ENCODE data around the gene KRT9.

Gene KRT9

GRCh38 chr17:41524261-41524660 is 47.6 kb downstream of the KRT9 start:
- peaks cover 0 to 13% of the 10 kb centered on the region in 2 experiments for H3K4me1 ChIP-seq (ENCODE audit: control insufficient read depth in 1 of 2, insufficient read depth in 1 of 2, low read depth in 1 of 2, low read length in 1 of 2)
- no peak overlapping the region for H3K27ac ChIP-seq
- H3K9me3 ChIP-seq = no peaks in the 10 kb centered on the region
- H3K27me3 ChIP-seq = peaks cover 67% of the 10 kb centered on the region
- TF ChIP-seq, protein P1, sequence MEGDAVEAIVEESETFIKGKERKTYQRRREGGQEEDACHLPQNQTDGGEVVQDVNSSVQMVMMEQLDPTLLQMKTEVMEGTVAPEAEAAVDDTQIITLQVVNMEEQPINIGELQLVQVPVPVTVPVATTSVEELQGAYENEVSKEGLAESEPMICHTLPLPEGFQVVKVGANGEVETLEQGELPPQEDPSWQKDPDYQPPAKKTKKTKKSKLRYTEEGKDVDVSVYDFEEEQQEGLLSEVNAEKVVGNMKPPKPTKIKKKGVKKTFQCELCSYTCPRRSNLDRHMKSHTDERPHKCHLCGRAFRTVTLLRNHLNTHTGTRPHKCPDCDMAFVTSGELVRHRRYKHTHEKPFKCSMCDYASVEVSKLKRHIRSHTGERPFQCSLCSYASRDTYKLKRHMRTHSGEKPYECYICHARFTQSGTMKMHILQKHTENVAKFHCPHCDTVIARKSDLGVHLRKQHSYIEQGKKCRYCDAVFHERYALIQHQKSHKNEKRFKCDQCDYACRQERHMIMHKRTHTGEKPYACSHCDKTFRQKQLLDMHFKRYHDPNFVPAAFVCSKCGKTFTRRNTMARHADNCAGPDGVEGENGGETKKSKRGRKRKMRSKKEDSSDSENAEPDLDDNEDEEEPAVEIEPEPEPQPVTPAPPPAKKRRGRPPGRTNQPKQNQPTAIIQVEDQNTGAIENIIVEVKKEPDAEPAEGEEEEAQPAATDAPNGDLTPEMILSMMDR (IDR thresholded peaks at IDR 0.05) = no peak
- H3K36me3 ChIP-seq = no peaks in the 10 kb centered on the region
- H3K4me3 ChIP-seq (ENCODE audit: low read depth in 1 of 2, low read length in 1 of 2) = no peak overlapping the region

DNA sequence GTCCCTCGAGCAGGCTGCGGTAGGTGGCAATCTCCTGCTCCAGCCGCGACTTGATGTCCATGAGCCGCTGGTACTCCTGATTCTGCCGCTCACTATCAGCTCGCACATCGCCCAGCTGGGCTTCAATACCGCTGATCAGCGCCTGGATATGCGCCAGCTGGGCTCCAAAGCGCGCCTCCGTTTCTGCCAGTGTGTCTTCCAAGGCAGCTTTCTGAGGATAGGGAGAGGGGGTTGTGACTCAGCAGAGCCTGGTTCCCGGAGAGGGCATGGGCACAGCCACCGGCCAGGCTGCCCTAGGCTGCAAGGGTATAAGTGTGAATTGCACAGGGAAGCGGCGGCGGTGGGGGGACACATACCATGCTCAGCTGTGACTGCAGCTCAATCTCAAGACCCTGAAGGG is 48.1 kb downstream of the KRT9 start:
- peaks cover 0 to 13% of the 10 kb centered on the region in 2 experiments for H3K4me1 ChIP-seq (ENCODE audit: control insufficient read depth in 1 of 2, insufficient read depth in 1 of 2, low read depth in 1 of 2, low read length in 1 of 2)
- peaks cover 62% of the 10 kb centered on the region for H3K27me3 ChIP-seq
- TF ChIP-seq, protein P1 (IDR thresholded peaks at IDR 0.05) = no peak

GRCh38 chr17:41523225-41523593 is 48.6 kb downstream of the KRT9 start:
- H3K27ac ChIP-seq = no peak overlapping the region
- TF ChIP-seq, protein P1 (IDR thresholded peaks at IDR 0.05) = no peak
- no peaks in the 10 kb centered on the region for H3K36me3 ChIP-seq
- peaks cover 56% of the 10 kb centered on the region for H3K27me3 ChIP-seq
- H3K9me3 ChIP-seq = no peaks in the 10 kb centered on the region
- H3K4me1 ChIP-seq (ENCODE audit: control insufficient read depth in 1 of 2, insufficient read depth in 1 of 2, low read depth in 1 of 2, low read length in 1 of 2) = peaks cover 0 to 13% of the 10 kb centered on the region in 2 experiments
- H3K4me3 ChIP-seq (ENCODE audit: low read depth in 1 of 2, low read length in 1 of 2) = no peak overlapping the region

More for the DNA sequence above, 48.1 kb downstream of the KRT9 start:
- Histone ChIP-seq H3K36me3 (no peaks in the 10 kb centered on the region), H3K4me3 (ENCODE audit: low read depth in 1 of 2, low read length in 1 of 2) (no peak overlapping the region), H3K9me3 (no peaks in the 10 kb centered on the region), H3K27ac (no peak overlapping the region)

- Histone ChIP-seq H3K9me3 (no peaks in the 10 kb centered on the region), H3K27ac (no peak overlapping the region), H3K4me3 (ENCODE audit: low read depth in 1 of 2, low read length in 1 of 2) (no peak overlapping the region), H3K36me3 (no peaks in the 10 kb centered on the region), H3K4me1 (ENCODE audit: control insufficient read depth in 1 of 2, insufficient read depth in 1 of 2, low read depth in 1 of 2, low read length in 1 of 2) (peaks cover 0 to 7% of the 10 kb centered on the region in 2 experiments), H3K27me3 (peaks cover 50% of the 10 kb centered on the region)
- TF ChIP-seq, protein P1 (IDR thresholded peaks at IDR 0.05) = no peak
These were observed 49.3 kb downstream of the KRT9 start for GRCh38 chr17:41522301-41523224.

GRCh38 chr17:41521574-41522261 is 50.1 kb downstream of the KRT9 start:
- Histone ChIP-seq H3K36me3 (no peaks in the 10 kb centered on the region), H3K4me1 (ENCODE audit: control insufficient read depth in 1 of 2, insufficient read depth in 1 of 2, low read depth in 1 of 2, low read length in 1 of 2) (peaks cover 0 to 4% of the 10 kb centered on the region in 2 experiments), H3K27ac (no peak overlapping the region), H3K4me3 (ENCODE audit: low read depth in 1 of 2, low read length in 1 of 2) (no peak overlapping the region), H3K9me3 (no peaks in the 10 kb centered on the region), H3K27me3 (peaks cover 41% of the 10 kb centered on the region)
- TF ChIP-seq, protein P1 (IDR thresholded peaks at IDR 0.05) = no peak
